SK-N-DZ (cell line): ENCODE measurements around the gene TSPEAR.
"Not testable (repeated sequence)": the region's sequence is repeated elsewhere in the genome, so short reads cannot be mapped to it uniquely, and the experiment has no call there.

Experiments
- DNase-seq: peaks from one replicate; pipeline ENCODE4 v3.0.0-alpha.2; 2015; ENCODE audit warnings: low spot score

Gene TSPEAR

GRCh38 chr21:44590897-44591800, 120.2 kb downstream of the TSPEAR start:
- not testable (repeated sequence) for DNase-seq

DNA sequence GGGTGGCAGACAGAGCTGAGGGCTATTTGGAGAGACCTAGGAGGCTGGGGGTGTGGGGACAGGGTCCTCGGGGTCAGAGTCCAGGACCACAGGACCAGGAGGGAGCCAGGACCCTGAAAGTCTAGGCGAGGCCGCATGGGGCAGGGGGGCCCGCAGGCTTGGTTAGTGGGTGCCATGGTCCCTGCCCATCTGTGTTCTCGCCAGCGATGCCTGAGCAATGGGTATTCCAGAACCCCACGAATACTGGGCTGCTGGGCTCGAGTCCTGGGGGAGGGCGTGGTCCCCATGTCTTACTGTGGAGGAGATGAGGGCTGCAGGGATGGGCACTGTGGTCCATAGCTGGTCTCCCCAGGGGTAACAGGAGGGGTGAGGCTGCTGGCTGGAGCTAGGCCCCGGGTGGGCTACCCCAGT, 121.1 kb downstream of the TSPEAR start:
- DNase-seq, result no peak

- DNase-seq, result no peak
Measured at GRCh38 chr21:44589586-44590305, 121.6 kb downstream of the TSPEAR start.

DNA sequence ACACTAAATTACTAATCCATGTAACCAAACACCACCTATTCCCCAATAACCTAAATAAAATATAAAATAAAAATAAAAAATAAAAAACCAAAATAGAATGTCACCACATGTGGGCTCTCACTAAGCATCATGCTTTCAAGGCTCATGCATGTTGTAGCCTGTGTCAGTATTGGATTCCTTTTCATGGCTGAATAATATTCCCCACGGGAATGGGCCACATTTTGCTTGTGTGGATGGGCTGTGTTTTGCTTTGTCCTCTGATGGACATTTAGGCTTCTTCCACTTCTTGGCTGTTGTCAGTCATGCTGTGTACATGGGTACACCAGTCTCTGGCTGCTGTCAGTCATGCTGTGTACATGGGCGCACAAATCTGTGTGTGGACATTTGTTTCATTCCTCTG, 122.3 kb downstream of the TSPEAR start:
- no peak for DNase-seq

GRCh38 chr21:44585892-44586291, 125.5 kb downstream of the TSPEAR start:
- no peak for DNase-seq

DNA sequence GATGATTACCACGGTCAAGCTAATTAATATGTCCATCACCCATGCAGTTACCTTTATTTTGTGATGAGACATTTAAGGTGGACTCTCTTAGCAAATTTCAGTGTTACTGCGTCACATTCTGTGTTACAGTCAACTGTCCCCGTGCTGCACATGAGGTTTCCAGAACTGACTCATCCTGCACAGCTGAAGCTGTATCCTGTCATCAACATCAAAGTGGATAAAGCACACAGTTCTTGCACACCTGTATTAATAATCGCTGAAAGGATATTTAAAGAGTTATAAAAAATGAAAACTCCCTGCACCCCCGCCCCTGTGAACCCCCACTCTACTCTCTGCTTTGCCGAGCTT, 127.6 kb downstream of the TSPEAR start:
- no peak for DNase-seq

- DNase-seq, result no peak
Measured at GRCh38 chr21:44583089-44583799, 128.1 kb downstream of the TSPEAR start.

DNA sequence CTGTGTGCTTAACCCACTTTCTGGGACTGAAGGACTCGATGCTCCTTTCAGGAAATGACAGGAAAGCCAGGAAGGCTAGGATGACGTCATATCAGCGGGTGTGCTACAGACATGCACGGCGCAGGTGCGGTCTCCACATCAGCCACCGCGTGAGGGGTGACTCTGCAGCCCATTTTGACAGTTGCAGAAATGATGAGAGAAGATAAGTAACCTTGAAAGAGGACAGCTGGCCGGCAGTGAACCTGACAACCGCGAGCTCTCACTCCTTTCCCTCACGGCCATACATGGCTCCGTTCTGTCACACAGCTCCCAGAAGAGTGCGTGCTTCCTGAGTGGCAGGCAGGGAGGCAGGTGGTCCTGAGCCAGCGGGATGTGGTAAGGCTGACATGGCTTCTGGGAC, 129.3 kb downstream of the TSPEAR start:
- no peak for DNase-seq

DNA sequence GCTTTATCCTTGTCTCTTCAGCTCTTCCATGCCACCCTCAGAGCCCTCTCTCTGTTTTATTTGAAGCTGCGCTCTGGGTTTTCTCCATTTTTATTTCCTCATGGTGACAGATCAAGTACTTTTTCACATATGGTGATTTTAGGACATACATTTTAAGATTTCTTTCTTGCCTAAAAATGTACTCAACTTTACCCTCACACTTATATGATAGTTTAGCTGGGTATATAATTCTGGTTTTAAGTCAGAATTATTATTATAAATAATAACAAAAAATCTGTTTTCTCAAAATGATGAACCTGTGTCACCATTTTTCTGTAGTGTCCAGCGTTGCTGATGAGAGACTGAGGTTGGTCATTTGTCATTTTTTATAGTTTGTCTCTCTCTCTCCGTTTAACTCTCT, 130.2 kb downstream of the TSPEAR start:
- DNase-seq, result no peak

DNA sequence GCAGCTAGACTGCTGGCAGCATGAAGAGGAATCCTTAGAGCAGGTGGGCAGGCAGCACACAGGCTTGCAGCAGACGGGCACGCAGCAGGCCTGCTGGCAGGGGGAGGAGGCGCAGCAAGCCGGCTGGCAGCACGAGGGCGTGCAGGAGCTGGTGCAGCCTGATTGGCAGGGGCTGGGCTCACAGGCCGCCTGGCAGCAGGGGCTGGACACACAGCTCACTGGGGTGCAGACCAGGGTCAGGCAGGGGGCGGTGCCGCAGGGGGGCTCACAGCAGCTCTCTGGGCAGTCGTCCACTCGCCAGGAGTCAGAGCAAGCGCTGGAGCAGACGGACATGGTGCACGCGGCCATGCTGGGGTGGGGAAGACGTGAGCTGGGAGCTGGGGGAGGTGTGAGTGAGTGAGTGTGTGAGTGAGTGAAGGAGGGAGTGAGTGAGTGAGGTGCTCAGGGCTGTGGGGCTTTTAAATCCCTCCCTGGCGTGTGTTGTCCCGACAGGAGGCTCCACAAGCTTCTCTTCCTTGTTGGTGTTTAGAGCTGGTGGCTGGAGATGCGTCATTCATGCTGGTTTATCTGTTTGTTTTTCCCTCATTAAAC, 131.0 kb downstream of the TSPEAR start, which contains the start of gene KRTAP10-5:
Gene KRTAP10-5 (minus strand): TSS at position 374 of the 591 bp plus-strand sequence. CDS start 26 bp downstream, at position 348.
- not testable (repeated sequence) for DNase-seq

GRCh38 chr21:44579833-44580144, 131.6 kb downstream of the TSPEAR start:
- DNase-seq, result no peak

DNA sequence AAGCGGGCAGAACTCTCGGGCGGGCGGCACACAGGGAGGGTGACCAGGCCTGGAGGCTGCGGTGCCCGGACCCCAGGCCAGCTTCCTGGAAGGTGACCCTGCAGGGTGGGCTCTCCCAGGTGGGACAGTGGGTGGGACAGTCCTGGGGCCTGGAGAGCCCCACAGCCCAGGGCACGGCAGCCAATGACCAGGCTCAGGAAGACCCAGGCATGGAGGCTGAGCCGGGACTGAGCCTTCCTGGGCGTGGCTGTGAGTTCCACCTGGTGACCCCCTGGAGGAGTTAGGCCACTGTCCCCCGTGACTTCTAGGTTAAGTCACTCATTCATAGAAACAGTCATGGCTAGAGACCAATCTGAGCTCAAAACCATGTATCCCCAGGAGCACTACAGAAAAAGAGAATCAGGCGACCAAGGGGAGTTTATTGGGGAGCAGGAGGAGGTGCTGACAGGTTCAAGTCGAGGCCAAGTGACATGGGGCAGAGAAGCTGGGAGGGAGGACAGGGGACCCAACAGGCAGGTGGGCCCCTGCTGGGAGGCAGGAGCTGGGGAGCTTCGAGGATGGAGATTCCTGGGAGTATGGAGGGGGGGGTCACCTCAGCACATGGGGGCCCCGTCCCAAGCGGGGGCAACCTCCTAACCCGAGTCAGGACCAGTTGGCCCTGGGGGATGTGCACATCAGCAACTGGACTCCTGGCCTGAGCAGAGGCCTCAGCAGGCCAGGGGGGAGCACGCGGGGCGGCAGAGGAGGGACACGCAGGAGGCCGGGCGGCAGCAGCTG, 132.1 kb downstream of the TSPEAR start:
- DNase-seq, result no peak

GRCh38 chr21:44578371-44579055, 132.9 kb downstream of the TSPEAR start:
- no peak for DNase-seq

- no peak for DNase-seq
Measured at GRCh38 chr21:44576025-44576420, 135.3 kb downstream of the TSPEAR start.

DNA sequence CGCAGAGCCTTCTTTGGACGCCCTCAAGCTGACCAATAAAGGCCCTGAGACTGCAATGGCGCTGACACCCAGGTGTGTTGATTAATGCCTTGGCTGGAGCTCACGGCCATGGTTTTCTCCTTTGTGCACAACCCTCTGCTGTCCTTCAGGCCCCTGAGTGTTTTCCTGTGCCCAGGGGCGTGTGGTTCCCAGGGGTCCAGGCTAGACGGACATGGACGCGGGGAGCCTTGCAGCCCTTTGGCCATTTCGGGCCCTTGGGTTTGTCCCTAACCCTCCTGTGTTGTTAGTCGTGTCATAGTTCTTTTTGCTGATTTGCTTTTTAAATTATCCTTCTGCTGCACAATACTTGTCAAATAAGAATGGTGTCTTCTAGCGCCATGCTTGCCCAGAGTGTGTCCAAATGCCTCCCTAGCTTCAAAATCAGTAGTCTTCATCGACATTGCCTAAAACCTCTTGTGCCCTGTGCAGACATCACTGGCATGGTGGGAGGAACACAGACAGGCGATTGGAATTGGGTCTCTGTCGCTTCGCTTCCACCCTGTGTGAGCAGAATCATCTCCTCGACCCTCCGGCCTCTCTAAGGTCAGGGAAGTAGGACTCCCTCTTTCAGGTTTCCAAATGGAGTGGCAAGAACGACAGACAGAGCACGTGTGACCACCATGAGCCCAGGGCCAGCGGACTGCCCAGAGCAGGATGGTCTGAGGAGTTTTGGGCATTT, 135.9 kb downstream of the TSPEAR start:
- no peak for DNase-seq

- DNase-seq, result no peak
Measured at GRCh38 chr21:44574457-44575306, 136.7 kb downstream of the TSPEAR start.

DNA sequence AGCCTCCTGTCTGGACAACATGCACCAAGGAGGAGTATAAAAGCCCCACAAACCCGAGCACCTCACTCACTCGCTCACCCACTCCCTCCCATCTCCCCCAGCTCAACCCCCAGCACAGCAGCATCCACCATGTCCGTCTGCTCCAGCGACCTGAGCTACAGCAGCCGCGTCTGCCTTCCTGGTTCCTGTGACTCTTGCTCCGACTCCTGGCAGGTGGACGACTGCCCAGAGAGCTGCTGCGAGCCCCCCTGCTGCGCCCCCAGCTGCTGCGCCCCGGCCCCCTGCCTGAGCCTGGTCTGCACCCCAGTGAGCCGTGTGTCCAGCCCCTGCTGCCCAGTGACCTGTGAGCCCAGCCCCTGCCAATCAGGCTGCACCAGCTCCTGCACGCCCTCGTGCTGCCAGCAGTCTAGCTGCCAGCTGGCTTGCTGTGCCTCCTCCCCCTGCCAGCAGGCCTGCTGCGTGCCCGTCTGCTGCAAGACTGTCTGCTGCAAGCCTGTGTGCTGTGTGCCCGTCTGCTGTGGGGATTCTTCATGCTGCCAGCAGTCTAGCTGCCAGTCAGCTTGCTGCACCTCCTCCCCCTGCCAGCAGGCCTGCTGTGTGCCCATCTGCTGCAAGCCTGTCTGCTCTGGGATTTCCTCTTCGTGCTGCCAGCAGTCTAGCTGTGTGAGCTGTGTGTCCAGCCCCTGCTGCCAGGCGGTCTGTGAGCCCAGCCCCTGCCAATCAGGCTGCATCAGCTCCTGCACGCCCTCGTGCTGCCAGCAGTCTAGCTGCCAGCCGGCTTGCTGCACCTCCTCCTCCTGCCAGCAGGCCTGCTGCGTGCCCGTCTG, 137.5 kb downstream of the TSPEAR start, which contains the start of gene KRTAP10-4:
Gene KRTAP10-4 (plus strand): TSS at position 100 of the 827 bp plus-strand sequence. CDS start 30 bp downstream, at position 130.
- not testable (repeated sequence) for DNase-seq
